ES-I3 (cell line): ENCODE measurements around the gene PSTPIP2.
"Not testable (repeated sequence)": the region's sequence is repeated elsewhere in the genome, so short reads cannot be mapped to it uniquely, and the experiment has no call there.

Source experiments
- H3K36me3 ChIP-seq: 2 replicates; pipeline ENCODE4 v1.6.1; 2013; ENCODE audit warnings: mild to moderate bottlenecking, low read length, control low read depth, moderate library complexity; ENCODE audit not compliant: insufficient read depth
- H3K4me1 ChIP-seq: 2 replicates; pipeline ENCODE4 v1.6.1; 2013; ENCODE audit warnings: mild to moderate bottlenecking, control low read depth, low read length; ENCODE audit not compliant: insufficient read depth
- H3K9ac ChIP-seq: 2 replicates; pipeline ENCODE4 v1.6.1; 2013; ENCODE audit warnings: low read depth, mild to moderate bottlenecking, low read length, moderate library complexity
- H3K9me3 ChIP-seq: 2 replicates; pipeline ENCODE4 v1.6.1; 2013; ENCODE audit warnings: mild to moderate bottlenecking, low read length, moderate library complexity; ENCODE audit not compliant: control insufficient read depth, insufficient read depth

The PSTPIP2 gene

DNA sequence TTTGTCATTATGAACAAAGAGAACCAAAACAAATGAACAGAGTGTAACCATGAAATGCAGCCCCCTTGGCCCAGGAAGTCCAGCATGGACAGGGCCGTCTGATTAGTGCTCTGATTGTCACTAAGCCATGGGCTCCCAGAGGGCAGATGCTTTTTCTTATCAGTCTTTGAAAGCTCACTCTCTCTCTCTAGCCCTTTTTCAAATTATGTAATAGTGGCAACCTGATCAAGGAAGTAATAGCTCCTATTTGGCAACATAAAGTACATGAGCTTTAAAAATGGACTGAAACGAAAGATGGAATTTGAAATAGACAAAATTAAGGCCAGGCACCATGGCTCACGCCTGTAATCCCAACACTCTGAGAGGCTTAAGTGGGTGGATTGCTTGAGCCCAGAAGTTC is 72.5 kb downstream of the PSTPIP2 start:
- H3K36me3 ChIP-seq: no peaks in the 10 kb centered on the region
- no peak overlapping the region for H3K9ac ChIP-seq
- peaks cover 7% of the 10 kb centered on the region; the same call in 1 of the 2 replicates for H3K9me3 ChIP-seq
- H3K4me1 ChIP-seq: peaks cover 3% of the 10 kb centered on the region; the same call in 1 of the 2 replicates

DNA sequence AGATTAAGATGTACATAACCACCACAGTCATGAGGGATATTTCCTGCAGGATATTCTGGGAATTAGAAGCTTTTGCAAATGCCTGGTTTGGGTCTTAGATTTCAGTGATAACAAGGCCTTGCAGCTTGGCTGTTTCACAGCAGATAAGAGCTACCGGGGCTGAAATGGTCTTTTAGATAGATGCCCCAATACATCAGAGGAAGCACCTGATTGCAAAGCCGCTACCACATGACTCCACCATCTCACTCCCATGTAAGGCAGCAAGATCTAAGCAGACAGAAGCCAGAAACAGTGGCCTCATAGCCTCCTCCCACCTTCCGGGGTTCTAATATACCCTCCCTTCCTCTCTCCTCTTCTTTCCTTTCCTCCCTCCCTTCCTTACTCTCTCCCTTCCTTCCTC is 73.8 kb downstream of the PSTPIP2 start:
- Histone ChIP-seq H3K4me1 (peaks cover 3% of the 10 kb centered on the region; the same call in 1 of the 2 replicates), H3K36me3 (no peaks in the 10 kb centered on the region), H3K9ac (no peak overlapping the region), H3K9me3 (peaks cover 7% of the 10 kb centered on the region; the same call in 1 of the 2 replicates)

DNA sequence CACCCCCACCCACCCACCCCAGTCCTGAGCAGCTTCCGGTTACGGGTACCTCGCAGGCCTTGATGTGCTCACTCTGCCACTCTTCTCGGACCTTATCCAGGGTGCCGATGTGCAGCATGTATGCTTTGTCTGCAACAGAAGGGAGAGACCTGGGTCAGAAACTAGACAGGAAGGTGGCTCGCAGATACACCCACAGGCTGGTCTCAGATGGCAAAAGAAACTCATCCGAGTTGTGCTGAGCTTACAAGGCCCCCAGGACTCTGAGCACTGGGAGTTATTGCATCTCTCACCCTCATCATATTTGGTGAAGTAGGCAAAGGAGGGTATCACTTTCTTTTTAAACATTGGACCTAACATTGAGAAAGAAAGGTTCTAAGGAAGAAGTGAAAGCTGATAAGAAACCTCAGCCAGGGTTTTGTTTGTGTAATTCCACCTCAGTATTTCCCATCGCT is 74.3 kb downstream of the PSTPIP2 start:
- H3K9ac ChIP-seq: no peak overlapping the region

DNA sequence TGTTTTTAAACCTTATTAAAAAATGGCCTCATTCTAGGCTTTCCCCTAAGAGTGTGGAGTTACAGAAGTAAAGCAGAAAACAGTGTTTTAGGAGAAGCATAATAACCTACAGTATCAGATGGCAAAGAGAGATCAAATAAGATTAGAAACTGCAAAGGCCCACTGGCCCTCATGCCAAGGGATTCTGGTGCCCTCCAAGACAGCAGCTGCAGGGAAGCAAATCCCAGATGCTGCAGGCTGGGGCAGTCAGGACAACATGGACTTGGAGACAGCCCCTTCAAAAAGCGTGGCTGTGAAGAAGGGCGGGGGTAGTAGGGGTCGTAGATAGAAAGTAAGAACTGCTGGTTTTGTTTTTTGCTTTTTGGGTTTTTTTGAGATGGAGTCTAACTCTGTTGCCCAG is 76.6 kb downstream of the PSTPIP2 start:
- Histone ChIP-seq H3K4me1 (peaks cover 3% of the 10 kb centered on the region; the same call in 1 of the 2 replicates), H3K36me3 (no peaks in the 10 kb centered on the region), H3K9me3 (no peaks in the 10 kb centered on the region), H3K9ac (no peak overlapping the region)

More for the DNA sequence above, 74.3 kb downstream of the PSTPIP2 start:
- Histone ChIP-seq H3K9me3 (peaks cover 5% of the 10 kb centered on the region; the same call in 1 of the 2 replicates), H3K4me1 (peaks cover 3% of the 10 kb centered on the region; the same call in 1 of the 2 replicates), H3K36me3 (no peaks in the 10 kb centered on the region)

DNA sequence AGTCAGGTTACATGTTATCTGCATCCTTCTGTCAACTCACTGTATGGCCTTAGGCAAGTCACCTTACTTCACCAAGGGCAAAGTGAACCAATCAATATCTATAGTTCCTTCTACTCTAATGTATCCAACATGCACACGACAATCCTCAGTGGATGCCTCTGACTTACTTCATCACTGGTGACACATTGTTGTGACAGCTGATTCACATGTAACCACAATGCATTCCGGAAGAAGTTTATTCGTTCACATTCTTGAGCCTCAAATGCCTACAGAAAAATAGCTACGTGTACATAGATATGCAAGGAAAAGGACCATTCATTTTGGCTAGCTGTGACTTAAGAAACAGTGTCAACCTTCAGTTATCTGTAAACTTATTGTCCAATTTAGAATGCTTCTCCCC is 78.6 kb downstream of the PSTPIP2 start:
- H3K9ac ChIP-seq: no peak overlapping the region
- peaks cover 3% of the 10 kb centered on the region; the same call in 1 of the 2 replicates for H3K4me1 ChIP-seq
- no peaks in the 10 kb centered on the region for H3K9me3 ChIP-seq
- H3K36me3 ChIP-seq: no peaks in the 10 kb centered on the region

DNA sequence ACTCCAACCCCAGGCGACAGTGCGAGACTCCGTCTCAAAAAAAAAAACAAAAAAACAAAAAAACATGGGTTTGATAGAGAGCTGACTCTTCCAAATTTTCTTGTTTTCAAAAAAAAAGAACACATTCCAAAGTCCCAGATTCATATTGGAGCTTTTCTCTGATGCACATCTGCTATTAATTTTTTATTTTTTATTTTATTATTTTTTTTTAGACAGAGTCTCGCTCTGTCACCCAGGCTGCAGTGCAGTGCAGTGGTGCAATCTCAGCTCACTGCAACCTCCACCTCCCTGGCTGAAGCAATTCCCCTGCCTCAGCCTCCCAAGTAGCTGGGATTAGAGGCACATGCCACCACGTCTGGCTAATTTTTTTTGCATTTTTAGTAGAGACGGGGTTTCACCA is 79.5 kb downstream of the PSTPIP2 start:
- not testable (repeated sequence) for H3K9ac ChIP-seq, H3K36me3 ChIP-seq, H3K4me1 ChIP-seq, H3K9me3 ChIP-seq

DNA sequence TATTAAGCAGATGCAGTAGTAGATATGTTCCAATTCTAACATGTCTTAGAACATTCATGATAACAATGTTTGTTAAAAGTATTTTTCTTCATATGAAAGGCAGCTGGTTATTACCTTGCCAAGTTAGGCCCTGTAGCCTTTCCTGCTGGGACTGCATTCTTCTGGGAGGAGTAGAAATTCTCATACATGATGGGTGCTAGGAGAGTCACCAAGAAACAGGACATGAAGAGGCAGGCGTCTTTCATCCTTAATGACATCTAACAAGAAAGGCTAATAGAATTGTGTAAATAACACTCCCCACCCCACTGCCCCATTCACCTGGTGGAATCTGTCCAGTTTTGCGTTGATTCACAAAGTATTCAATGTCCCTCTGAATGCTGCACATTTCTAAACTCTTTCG is 80.3 kb downstream of the PSTPIP2 start:
- Histone ChIP-seq H3K9ac (no peak overlapping the region), H3K36me3 (no peaks in the 10 kb centered on the region), H3K9me3 (no peaks in the 10 kb centered on the region), H3K4me1 (no peaks in the 10 kb centered on the region)

DNA sequence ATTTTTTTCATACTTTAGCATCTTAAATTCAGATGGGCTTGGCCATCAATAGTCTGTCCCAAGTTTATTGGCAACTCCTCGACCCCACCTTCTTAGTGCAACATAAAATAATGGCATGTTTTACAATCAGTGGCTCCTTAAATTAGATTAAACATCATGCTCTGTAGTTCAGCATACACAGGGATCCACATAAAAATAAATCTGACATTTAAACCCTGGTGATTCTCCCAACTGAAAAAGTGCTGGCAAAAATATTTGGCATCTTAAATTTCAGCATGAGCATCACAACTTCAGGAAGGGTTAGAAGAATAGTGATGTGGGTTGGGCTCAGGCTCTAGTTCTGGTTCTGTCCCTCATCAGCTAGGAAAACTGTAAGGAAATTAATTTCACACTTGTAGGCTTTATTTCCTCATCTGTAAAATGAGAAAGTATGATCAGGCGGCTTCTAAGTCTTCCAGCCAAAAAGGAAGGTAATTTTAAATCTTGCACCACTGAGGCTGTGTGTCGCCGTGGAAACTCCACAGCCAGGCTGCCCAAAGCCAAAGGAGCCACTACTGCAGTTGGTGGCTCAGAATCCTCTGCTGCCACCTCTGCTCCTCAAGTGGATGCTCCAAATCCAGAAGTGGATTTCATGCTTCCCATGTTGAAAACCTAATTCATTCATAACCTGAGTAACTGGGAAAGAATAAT is 87.4 kb downstream of the PSTPIP2 start:
- Histone ChIP-seq H3K36me3 (no peaks in the 10 kb centered on the region), H3K9me3 (no peaks in the 10 kb centered on the region), H3K4me1 (no peaks in the 10 kb centered on the region), H3K9ac (no peak overlapping the region)

DNA sequence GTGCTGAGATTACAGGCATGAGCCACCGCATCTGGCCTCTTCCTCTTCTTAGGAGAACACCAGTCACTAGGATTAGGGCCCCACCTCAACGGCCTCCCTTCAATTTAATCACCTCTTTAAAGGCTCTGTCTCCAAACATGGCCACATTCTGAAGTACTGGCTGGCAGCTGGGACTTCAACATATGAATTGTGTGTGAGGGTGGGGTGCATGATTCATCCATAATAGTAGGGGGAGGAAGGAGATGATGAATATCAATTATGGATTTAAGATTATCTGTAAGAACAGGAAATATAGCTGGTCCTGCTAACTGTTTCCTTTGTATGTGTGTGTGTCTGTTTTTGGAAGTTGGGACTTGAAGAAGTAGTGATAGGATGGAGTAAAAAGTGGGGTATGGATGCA is 90.2 kb downstream of the PSTPIP2 start:
- no peaks in the 10 kb centered on the region for H3K9me3 ChIP-seq
- no peaks in the 10 kb centered on the region for H3K36me3 ChIP-seq
- H3K9ac ChIP-seq: no peak overlapping the region
- peaks cover 17% of the 10 kb centered on the region for H3K4me1 ChIP-seq

DNA sequence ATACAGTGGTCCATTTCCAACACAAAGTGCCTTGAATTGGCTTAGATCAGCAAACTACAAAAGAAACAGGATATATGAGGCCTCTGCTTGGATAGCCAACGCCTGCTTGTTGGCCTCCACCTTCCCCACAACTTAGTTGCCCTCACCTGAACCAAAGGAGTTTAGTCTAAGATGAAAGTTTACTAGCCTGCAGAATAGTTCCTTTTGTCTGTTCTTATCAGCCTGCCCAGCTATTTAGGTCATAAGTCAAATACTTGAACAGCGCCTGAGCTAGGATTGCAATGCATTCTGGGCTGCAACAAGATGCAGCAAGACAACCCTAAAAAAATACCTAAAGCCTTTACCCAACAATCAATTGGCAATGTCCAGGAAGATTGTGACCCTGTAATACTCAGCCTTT is 91.8 kb downstream of the PSTPIP2 start:
- Histone ChIP-seq H3K9me3 (no peaks in the 10 kb centered on the region), H3K36me3 (no peaks in the 10 kb centered on the region), H3K4me1 (peaks cover 18% of the 10 kb centered on the region), H3K9ac (no peak overlapping the region)

DNA sequence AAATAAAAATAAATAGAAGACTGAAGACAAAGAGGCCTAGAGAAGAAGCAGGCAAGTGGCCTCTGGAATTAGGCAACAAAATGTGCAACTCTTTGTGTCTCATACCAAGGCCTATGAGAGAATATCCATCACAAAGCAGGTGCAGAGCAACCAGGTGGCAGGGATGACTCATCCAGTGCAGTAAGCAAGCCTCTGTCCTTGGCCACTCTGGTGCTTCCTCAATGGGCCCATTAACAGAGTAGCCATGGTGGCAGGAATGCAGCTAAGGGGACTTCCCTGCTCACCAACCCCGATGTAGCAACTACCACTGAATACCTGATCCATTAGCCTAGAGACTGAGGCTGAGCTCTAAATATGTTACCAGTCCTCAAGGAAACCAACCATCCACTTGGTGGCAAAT is 94.0 kb downstream of the PSTPIP2 start:
- H3K9ac ChIP-seq: no peak overlapping the region
- H3K4me1 ChIP-seq: peaks cover 22% of the 10 kb centered on the region
- H3K9me3 ChIP-seq: no peaks in the 10 kb centered on the region
- H3K36me3 ChIP-seq: no peaks in the 10 kb centered on the region

DNA sequence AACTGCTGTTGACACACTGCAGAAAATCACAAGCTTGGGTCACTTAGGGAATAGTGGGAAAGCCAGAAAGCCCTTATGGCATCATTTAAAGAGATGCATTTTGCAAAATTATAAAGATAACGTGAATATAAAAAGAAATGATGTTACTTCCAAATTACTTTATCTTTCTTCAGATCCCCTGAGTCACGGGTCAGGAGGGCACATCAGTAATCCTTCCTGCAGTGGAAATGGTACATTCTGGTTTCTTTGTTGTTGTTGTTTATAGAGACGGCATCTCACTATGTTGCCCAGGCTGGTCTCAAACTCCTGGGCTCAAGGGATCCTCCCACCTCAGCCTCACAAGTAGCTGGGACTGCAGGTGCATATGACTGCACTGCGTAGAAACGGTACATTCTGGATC is 95.1 kb downstream of the PSTPIP2 start:
- Histone ChIP-seq H3K36me3 (no peaks in the 10 kb centered on the region), H3K9ac (no peak overlapping the region), H3K9me3 (no peaks in the 10 kb centered on the region), H3K4me1 (peaks cover 22% of the 10 kb centered on the region)

DNA sequence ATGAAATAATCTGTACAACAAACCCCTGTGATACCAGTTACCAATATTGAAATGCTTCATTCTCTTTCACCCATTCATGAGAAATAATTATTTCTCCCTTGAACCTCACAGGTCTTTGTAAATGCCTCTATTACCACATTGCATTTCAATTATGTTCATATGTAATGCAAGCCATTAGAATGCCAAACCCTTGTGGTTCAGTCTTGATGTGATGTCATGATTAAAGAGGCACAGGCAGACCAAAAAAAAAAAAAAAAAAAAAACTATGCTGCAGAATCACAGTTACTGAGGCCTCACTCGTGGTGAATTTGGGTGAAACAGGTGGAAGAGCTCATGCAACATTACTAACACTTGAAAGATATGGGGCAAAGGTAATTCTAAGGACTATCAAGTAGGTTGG is 95.5 kb downstream of the PSTPIP2 start:
- no peaks in the 10 kb centered on the region for H3K9me3 ChIP-seq
- H3K36me3 ChIP-seq: no peaks in the 10 kb centered on the region
- H3K4me1 ChIP-seq: peaks cover 22% of the 10 kb centered on the region
- no peak overlapping the region for H3K9ac ChIP-seq

DNA sequence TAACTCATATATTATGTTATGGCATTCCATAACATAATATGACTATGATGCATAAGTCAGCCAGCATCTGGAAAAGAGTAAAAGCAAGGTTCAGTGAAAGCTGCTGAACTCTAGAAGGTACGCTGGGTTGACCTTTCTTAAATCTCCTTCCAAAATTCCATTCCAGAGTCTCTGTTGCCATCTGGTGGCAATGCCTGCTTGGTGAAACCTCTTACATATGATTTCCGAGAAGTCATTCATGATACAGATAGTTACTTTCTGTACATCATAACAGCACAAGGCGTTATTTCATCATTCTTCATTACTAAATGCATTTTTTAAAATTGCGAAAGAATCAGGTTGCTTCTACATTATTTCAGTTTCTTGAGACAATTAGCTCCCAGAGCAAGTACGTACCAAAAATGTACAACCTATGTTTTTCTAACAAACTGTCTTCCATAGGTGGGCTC is 97.9 kb downstream of the PSTPIP2 start:
- no peak overlapping the region for H3K9ac ChIP-seq
- H3K4me1 ChIP-seq: peaks cover 22% of the 10 kb centered on the region
- no peaks in the 10 kb centered on the region for H3K36me3 ChIP-seq
- no peaks in the 10 kb centered on the region for H3K9me3 ChIP-seq

DNA sequence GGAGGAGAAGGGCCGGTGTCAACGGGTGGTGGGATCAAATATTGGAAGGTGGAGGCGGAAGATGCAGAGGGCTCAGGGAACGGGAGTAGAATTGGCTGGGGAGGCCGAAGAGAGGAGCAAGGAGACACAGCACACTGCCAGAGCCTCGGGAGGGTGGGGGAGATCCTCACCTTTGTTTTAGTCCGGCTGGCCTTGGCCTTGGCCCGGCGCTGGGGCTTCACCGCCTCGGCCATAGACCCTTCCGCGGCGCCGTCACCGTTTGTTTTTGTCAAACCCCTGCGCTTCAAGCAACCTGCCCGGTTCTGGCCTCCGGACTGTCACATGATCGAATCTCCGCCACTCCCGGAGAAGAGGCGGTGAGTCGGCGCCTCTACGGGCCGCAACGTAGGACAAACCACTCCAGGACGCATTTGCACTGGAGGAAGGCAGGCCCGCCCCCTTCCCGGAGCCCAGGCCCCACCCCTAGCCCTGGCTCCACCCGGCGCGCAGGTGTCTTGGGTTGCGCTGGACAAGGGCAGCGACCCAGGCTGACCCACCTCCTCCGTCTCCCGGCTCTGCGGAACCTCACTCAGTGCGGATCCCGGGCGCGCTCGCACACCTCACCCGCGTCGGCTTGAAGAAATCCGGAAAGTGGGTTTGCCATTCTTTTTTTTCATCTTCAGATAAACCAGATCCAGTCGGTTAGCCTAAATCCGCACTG is 104.9 kb downstream of the PSTPIP2 start, which contains the start of gene EPG5:
Gene EPG5, minus strand, starts transcription at position 323 of the 700 bp plus-strand sequence. Its CDS starts 90 bp downstream, at position 233.
- no peaks in the 10 kb centered on the region for H3K9me3 ChIP-seq
- H3K36me3 ChIP-seq: peaks cover 8% of the 10 kb centered on the region; the same call in 1 of the 2 replicates
- peak within 1 kb of the TSS; percentile 75 for H3K9ac ChIP-seq
- no peaks in the 10 kb centered on the region for H3K4me1 ChIP-seq
